GM06990 (cell line): ENCODE data around the gene IRF1.

Experiments used
- DNase-seq: peaks from one replicate; pipeline ENCODE4 v3.0.0-alpha.2; 2011; ENCODE audit not compliant: insufficient read length; ENCODE audit errors: extremely low read depth
- H3K27me3 ChIP-seq: replicated peaks from 2 replicates; pipeline ENCODE4 v1.6.0; 2011; ENCODE audit warnings: low read length; ENCODE audit not compliant: control insufficient read depth, insufficient read depth
- H3K36me3 ChIP-seq: 2 replicates; pipeline ENCODE4 v1.5.1; 2011; ENCODE audit warnings: low read length; ENCODE audit not compliant: control insufficient read depth, insufficient read depth
- H3K4me3 ChIP-seq: replicated peaks from 2 replicates; pipeline ENCODE4 v1.5.1; 2011; ENCODE audit warnings: low read depth, mild to moderate bottlenecking, control low read depth, low read length
- CTCF ChIP-seq: IDR thresholded peaks from 2 replicates; pipeline ENCODE4 v1.5.1; 2011; ENCODE audit warnings: low read length, control low read depth, mild to moderate bottlenecking, inconsistent platforms; ENCODE audit not compliant: insufficient read depth, poor library complexity, severe bottlenecking

IRF1 gene

GRCh38 chr5:132471944-132472343 is 18.6 kb downstream of the IRF1 start:
- no peak for DNase-seq
- Histone ChIP-seq H3K27me3 (no peaks in the 10 kb centered on the region), H3K4me3 (no peak overlapping the region), H3K36me3 (no peaks in the 10 kb centered on the region)
- no peak for TF ChIP-seq CTCF

GRCh38 chr5:132471151-132471907 is 19.2 kb downstream of the IRF1 start:
- H3K4me3 ChIP-seq, result no peak overlapping the region

GRCh38 chr5:132470596-132470995 is 20.0 kb downstream of the IRF1 start:
- no peak for DNase-seq
- Histone ChIP-seq H3K4me3 (no peak overlapping the region), H3K36me3 (no peaks in the 10 kb centered on the region), H3K27me3 (no peaks in the 10 kb centered on the region)
- no peak for TF ChIP-seq CTCF

More at GRCh38 chr5:132471151-132471907, 19.2 kb downstream of the IRF1 start:
- Histone ChIP-seq H3K36me3 (no peaks in the 10 kb centered on the region), H3K27me3 (no peaks in the 10 kb centered on the region)
- no peak for DNase-seq
- no peak for TF ChIP-seq CTCF

- no peak for DNase-seq
- Histone ChIP-seq H3K27me3 (no peaks in the 10 kb centered on the region), H3K4me3 (no peak overlapping the region), H3K36me3 (no peaks in the 10 kb centered on the region)
- no peak for TF ChIP-seq CTCF
Observed at GRCh38 chr5:132470010-132470392, 20.6 kb downstream of the IRF1 start.

GRCh38 chr5:132469380-132470009 is 21.1 kb downstream of the IRF1 start:
- Histone ChIP-seq H3K36me3 (no peaks in the 10 kb centered on the region), H3K27me3 (no peaks in the 10 kb centered on the region), H3K4me3 (no peak overlapping the region)
- peak; percentile 15 for TF ChIP-seq CTCF
- DNase-seq, result no peak
